ENCODE measurements around the gene CALHM4.

DNA sequence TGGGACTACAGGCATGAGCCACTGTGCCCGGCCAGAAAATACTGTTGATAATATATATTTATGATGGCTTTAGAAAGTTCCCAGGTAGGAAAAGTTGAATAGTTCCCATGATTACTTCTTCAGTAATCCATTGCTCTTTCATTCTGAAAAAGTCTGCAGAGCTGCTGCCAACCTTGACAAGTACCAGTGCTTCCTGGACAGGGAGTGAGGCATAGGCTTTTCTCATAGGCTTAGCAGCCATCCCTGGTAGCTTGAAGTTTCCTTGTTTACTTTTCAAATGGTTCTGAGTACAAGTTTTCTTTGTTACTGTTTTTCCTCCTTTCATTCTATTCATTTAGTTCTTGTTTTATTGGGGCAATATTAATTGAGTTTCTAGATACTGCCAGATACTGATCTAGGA is 25.6 kb downstream of the CALHM4 start:
- TF ChIP-seq, protein P1, sequence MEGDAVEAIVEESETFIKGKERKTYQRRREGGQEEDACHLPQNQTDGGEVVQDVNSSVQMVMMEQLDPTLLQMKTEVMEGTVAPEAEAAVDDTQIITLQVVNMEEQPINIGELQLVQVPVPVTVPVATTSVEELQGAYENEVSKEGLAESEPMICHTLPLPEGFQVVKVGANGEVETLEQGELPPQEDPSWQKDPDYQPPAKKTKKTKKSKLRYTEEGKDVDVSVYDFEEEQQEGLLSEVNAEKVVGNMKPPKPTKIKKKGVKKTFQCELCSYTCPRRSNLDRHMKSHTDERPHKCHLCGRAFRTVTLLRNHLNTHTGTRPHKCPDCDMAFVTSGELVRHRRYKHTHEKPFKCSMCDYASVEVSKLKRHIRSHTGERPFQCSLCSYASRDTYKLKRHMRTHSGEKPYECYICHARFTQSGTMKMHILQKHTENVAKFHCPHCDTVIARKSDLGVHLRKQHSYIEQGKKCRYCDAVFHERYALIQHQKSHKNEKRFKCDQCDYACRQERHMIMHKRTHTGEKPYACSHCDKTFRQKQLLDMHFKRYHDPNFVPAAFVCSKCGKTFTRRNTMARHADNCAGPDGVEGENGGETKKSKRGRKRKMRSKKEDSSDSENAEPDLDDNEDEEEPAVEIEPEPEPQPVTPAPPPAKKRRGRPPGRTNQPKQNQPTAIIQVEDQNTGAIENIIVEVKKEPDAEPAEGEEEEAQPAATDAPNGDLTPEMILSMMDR (IDR thresholded peaks at IDR 0.05; ENCODE audit: insufficient read depth, low read length, poor library complexity, severe bottlenecking): no peak
- TF ChIP-seq EZH2phosphoT487 (conservative IDR thresholded peaks at IDR 0.05; ENCODE audit: low read length): no peak

All from SU-DHL-6 (cell line).